ENCODE measurements around the gene TCAIM. TPM values are rescaled to one million over a fixed set of nuclear protein-coding genes. Genes with fewer than 3 reads are reported as not detected.

The TCAIM gene
- total RNA-seq, 1 donor from 2014 or later, result 12.9 TPM

GRCh38 chr3:44353355-44353924 lies 14.9 kb downstream of the TCAIM start:
- peaks cover 27% of the 10 kb centered on the region for H3K36me3 Mint-ChIP-seq (ENCODE audit: low read depth)
- no peak for TF ChIP-seq CTCF (IDR thresholded peaks at IDR 0.05)
- ChIA-PET CTCF (no interaction called here), POLR2A (no interaction called here)
- H3K27me3 Mint-ChIP-seq, result no peaks in the 10 kb centered on the region
- H3K9me3 Mint-ChIP-seq, result no peaks in the 10 kb centered on the region
- H3K4me1 Mint-ChIP-seq, result no peaks in the 10 kb centered on the region
- intact Hi-C loops (cut with micrococcal nuclease), result no loop called here
- no peak for ATAC-seq (ENCODE audit: low read depth)
- H3K4me3 Mint-ChIP-seq, result no peak overlapping the region
- no peak for DNase-seq
- H3K27ac Mint-ChIP-seq, result no peak overlapping the region

GRCh38 chr3:44355362-44356033 lies 16.9 kb downstream of the TCAIM start:
- no peak overlapping the region for H3K27ac Mint-ChIP-seq
- no peaks in the 10 kb centered on the region for H3K4me1 Mint-ChIP-seq
- H3K36me3 Mint-ChIP-seq (ENCODE audit: low read depth), result peaks cover 41% of the 10 kb centered on the region
- CTCF ChIA-PET, result no interaction called here
- intact Hi-C loops (cut with micrococcal nuclease), result no loop called here
- POLR2A ChIA-PET, result no interaction called here
- no peak overlapping the region for H3K4me3 Mint-ChIP-seq
- H3K9me3 Mint-ChIP-seq, result no peaks in the 10 kb centered on the region
- no peak for TF ChIP-seq CTCF (IDR thresholded peaks at IDR 0.05)
- no peak for ATAC-seq (ENCODE audit: low read depth)
- DNase-seq, result no peak
- H3K27me3 Mint-ChIP-seq, result no peaks in the 10 kb centered on the region

- Mint-ChIP-seq H3K27ac (no peak overlapping the region), H3K4me1 (no peaks in the 10 kb centered on the region), H3K27me3 (no peaks in the 10 kb centered on the region), H3K4me3 (no peak overlapping the region), H3K36me3 (ENCODE audit: low read depth) (peaks cover 38% of the 10 kb centered on the region), H3K9me3 (no peaks in the 10 kb centered on the region)
- intact Hi-C loops (cut with micrococcal nuclease), result no loop called here
- no peak for TF ChIP-seq CTCF (IDR thresholded peaks at IDR 0.05)
- ChIA-PET POLR2A (no interaction called here), CTCF (interaction anchor here (0.8 kb wide), 1 partner anchor 36 kb away, joined by 3 read pairs; no protein-coding TSS in a partner anchor)
- ATAC-seq (ENCODE audit: low read depth), result no peak
- no peak for DNase-seq
Measured at GRCh38 chr3:44359146-44359751, 20.7 kb downstream of the TCAIM start.

- Mint-ChIP-seq H3K27ac (no peak overlapping the region), H3K27me3 (no peaks in the 10 kb centered on the region), H3K36me3 (ENCODE audit: low read depth) (peaks cover 30% of the 10 kb centered on the region), H3K4me3 (no peak overlapping the region), H3K9me3 (no peaks in the 10 kb centered on the region), H3K4me1 (no peaks in the 10 kb centered on the region)
- TF ChIP-seq CTCF (IDR thresholded peaks at IDR 0.05), result no peak
- no peak for ATAC-seq (ENCODE audit: low read depth)
- no peak for DNase-seq
- ChIA-PET CTCF (no interaction called here), POLR2A (interaction anchor here (0.7 kb wide), 1 partner anchor 501 kb away, joined by 11 read pairs; no protein-coding TSS in a partner anchor)
- intact Hi-C loops (cut with micrococcal nuclease), result no loop called here
Measured at GRCh38 chr3:44363591-44363990, 25.0 kb downstream of the TCAIM start.

GRCh38 chr3:44365952-44366351 lies 27.4 kb downstream of the TCAIM start:
- ChIA-PET CTCF (no interaction called here), POLR2A (no interaction called here)
- Mint-ChIP-seq H3K27me3 (no peaks in the 10 kb centered on the region), H3K36me3 (ENCODE audit: low read depth) (peaks cover 20% of the 10 kb centered on the region), H3K4me3 (no peak overlapping the region), H3K4me1 (no peaks in the 10 kb centered on the region), H3K9me3 (no peaks in the 10 kb centered on the region), H3K27ac (no peak overlapping the region)
- ATAC-seq (ENCODE audit: low read depth), result no peak
- intact Hi-C loops (cut with micrococcal nuclease), result no loop called here
- no peak for TF ChIP-seq CTCF (IDR thresholded peaks at IDR 0.05)
- no peak for DNase-seq
